Fibroblast of skin of abdomen (primary cell): ENCODE results near the gene LYSMD2. TPM values are rescaled to one million over a fixed set of nuclear protein-coding genes. Genes with fewer than 3 reads are reported as not detected.
"Not testable (repeated sequence)": the region's sequence is repeated elsewhere in the genome, so short reads cannot be mapped to it uniquely, and the experiment has no call there.

ENCODE experiments used
- DNase-seq: peaks from one replicate; pipeline ENCODE4 v3.0.0-alpha.2; 2013
- polyA plus RNA-seq, 2 experiments: library from polyadenylated mRNA; unstranded; fragments of 120-200 nt; gene quantifications; one replicate each; pipeline ENCODE4 v1.2.1, GENCODE V29; 2013; ENCODE audit not compliant: insufficient read length in 2 of 2

The LYSMD2 gene, protein sequence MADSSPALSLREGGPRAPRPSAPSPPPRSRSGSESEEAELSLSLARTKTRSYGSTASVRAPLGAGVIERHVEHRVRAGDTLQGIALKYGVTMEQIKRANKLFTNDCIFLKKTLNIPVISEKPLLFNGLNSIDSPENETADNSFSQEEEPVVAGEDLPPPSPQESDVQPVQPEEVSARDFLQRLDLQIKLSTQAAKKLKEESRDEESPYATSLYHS
- polyA plus RNA-seq (2013, experiment 1 of 2; ENCODE audit: insufficient read length) = 5.1 TPM
- 6.2 TPM for polyA plus RNA-seq (2013, experiment 2 of 2; ENCODE audit: insufficient read length)

DNA sequence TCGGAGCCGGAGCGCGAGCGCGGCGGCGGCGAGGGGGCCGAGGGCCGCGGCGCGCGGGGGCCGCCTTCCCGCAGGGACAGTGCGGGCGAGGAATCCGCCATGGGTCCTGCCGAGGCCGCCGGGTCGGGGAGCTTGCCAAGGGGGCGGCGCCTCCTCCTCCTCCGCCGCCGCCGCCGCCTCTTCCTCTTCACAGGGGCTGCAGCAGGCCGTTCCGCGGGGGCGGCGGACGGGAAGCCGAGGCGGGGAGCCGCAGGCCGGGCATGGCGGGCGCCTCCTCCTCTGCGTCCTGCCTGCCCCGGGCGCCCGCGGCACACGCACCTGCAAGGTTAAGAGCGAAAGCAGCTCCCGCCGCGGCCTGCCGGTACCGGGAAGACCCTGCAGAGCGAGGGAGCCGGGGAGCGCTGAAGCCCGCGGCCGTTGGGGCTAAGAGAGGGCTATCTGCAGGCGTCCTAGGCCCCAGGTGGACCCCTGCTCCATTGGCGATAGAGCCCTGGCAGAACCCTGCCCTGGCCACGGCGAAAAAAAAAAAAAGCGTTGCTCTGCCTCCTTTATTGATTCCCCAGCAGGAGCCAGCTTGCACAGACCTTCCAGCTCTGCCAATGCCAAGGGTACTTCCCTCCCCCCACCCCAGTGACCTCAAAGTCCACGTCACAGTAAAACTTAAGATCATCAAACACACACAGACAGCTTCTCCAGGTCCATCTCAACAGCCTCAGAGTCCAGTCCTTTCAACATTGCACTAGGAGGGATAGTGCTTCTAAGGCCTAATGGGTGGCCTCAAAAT is at the start of gene LYSMD2:
LYSMD2 (minus strand) TSS at position 134 of the 784 bp plus-strand sequence; CDS start at position 101, 33 bp downstream.
- peak; percentile 66 for DNase-seq

DNA sequence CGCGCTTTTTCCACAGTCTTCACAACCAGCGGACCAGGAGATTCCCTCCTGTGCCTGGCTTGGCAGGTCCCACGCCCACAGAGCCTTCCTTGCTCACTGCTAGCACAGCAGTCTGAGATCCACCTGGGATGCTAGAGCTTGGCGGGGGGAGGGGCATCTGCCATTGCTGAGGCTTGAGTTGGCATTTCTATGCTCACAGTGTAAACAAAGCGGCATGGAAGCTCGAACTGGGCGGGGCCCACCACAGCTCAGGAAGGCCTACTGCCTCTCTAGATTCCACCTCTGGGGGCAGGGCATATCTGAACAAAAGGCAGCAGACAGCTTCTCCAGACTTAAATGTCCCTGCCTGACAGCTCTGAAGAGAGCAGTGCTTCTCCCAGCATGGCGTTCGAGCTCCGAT is 49.7 kb upstream of the LYSMD2 start:
- DNase-seq = not testable (repeated sequence)

DNA sequence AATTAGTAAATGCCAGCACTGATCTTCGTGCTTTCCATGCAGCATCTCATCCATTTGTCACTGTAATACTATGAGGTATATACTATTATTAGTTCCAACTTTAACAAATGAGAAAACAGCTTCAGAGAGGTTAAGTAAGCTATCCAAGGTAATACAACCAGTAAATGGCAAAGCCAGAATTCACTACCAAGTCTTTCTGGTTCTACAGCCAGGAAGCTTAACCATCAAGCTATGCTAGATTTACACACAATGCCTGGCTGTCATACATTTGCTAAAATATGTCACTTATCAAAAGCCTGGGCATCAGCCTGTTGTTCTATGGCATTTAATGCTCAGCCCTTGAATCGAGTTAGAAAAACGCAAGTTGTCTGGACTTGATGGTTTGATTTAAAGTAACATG is 46.5 kb upstream of the LYSMD2 start:
- no peak for DNase-seq

DNA sequence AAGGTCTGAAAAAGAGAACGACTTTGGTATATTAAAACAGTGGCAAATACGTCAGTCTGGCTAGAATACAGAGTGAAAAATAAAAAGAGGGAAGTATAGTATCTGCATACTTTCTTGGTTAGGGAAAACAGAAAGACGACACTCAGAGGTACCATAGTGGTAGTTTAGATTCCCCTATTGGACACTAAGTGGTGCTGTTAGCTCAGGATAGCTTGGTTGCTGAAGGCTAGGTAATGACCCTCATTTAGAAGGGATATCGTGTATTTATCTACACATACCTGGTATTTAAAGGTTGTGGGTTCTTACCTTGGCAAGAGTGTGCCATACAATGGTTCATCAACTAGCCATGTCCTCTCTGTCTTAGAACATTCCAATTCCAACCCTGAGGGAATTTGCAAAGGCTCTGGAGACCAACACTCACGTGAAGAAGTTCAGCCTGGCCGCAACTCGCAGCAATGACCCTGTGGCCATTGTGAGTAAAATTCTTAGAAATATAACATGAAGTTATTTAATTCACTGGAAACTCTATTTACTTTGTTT is 45.0 kb upstream of the LYSMD2 start:
- DNase-seq = no peak

DNA sequence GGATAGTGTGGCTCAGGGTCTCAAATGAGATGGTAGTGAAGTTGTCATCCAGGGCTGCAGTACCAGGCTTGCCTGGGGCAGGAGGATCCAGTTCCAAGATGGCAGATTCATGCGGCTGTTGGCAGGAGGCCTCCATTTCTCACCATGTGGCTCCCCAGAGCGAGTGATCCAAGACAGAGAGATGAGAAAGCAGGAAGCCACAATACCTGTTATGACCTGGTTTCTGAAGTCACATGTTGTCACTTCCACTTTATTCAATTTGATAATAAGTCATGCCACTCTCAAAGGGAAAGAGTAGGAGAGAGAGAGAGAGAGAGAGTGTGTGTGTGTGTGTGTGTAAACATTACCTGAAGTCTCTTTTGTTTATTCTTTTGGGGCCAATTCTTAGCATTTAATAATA is 44.1 kb upstream of the LYSMD2 start:
- no peak for DNase-seq

DNA sequence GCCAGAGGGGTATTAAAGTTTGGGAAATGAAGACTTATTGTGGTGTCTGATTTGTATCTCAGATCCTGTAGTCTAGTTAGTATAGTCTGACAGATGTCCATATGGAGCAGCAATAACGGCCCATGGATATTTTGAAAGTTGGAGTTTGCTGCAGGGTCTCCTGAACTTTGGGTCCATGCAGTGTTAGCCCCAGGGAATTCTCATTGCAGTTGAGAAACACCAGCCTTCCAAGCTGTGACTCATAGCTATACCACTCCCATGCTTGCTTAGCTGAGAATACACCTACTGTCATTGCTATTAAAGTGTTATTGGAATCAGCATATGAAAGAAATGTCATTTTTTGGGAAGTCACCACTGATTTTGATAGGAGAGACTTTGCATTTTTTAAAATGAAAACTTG is 43.2 kb upstream of the LYSMD2 start:
- no peak for DNase-seq

DNA sequence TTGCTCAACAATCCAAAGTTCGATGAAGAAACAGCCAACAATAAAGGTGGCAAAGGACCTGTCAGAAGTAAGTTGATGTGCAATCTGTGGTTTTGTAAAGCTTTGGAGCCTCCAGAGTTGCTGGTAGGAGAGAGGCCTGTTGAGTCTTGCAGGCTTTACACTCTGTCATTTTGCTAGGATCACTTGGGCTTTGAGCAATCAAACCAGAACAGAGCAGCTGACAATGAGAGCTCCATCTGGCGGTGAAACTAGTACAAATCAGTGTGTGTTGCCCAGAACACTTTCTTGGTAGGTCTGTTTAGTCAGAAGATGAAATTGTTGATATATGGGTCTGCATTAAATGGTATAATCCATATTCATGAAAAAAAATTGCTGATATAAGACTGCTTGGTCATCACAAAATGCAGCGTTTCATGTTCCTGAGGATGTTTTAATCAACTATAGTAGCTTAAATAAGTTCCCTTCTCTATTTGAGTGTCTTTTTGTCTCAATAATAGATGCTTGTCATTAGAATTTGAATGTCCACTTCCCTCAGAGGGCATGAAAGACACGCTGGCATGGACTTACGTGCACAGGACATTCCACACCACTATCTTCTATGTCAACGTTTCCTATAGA is 39.6 kb upstream of the LYSMD2 start:
- peak; percentile 68 for DNase-seq

DNA sequence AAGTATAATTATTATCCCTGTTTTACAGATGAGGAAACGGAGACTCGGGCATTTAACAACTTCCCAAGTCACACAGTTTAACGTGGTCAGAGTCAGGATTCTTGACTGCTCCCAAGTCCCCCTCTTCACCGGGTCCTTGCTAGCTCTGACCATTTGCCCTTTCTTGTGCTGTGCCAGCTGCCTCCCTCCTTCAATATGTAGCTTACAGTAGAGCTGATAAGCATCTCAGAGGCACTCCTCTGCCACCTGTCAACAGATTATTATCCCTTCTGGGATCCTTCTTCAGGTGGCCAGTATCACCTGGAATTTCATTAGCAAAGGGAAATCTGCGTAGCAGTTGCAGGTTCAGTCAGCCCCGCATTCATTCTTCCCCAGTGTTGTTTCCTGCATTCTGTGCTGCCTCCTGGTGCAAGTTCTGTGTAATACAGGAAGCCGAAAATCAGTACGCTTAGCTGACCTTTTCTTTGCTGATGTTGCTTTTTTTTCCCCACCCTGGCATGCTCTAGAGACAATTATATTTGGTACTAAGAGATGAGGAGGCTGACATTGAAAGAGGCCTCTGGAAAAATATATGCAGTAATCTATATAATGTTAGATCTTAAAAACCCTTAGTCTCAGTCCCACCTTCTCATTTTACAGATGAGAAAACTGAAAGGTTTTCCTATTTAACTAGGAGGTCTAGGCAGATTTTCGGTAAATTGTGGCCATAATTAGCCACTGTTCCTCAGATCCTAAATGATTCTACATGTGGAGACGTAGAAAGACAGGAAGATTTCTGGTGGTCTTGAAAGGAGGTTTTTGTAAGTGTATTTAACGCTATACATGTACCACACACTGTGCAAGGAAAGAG is 38.7 kb upstream of the LYSMD2 start:
- no peak for DNase-seq

DNA sequence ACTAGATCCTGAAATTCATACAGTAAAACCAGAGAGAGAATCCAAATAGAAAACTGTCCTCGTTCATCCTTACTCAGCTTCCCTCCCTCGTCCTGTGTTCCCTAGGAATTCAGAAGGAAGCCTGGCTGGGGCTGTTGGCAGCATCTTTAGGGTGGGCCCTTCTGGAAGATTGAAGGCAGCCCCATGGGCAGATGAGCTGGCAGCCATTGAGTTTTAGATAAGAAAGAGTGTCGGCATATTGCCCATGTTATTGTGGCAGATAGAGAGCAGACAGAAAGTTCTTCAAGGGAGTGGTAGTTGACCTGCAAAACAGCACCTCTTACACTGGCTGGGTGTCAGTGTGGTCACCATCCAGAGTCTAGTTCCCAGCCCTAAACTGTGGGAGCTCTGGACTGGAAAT is 37.5 kb upstream of the LYSMD2 start:
- no peak for DNase-seq

DNA sequence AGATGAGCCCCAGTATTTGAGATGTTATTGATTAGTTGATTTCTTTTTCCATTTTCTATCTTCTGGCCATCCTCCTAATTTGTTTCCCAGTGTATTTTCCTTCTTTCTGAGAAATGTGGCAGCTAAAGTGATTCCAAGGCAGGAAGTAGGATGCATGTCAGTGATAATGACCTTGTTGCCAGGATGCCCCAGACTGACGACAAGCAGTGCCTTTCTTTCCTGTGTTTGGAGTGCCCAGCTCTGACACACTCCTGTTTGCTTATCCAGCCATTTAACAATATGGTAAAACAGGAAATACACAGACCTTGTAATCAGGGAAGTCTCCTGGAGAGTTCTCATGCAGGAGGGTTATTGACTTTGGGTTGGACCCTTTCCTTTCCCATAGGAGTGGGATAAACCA is 34.3 kb upstream of the LYSMD2 start:
- DNase-seq = no peak

DNA sequence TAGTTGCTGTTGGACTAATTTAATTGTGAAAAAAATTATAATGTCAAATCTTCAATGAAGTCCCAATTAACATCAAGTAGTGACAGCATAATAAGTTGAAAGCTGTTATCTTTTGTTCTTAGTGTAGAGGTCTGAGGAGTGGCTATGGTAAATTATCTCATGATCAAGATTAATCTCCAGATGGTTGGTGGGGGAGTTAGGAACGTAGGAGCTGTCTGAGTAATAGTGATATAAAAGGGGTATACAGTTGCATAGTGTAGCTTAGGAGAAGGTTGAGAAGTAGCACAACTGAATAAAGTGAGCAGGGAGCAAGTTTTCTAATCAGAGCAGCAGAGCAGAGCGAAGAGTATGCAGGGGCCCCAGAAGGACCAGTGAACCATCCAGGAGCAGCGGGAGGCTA is 33.4 kb upstream of the LYSMD2 start:
- DNase-seq = no peak

DNA sequence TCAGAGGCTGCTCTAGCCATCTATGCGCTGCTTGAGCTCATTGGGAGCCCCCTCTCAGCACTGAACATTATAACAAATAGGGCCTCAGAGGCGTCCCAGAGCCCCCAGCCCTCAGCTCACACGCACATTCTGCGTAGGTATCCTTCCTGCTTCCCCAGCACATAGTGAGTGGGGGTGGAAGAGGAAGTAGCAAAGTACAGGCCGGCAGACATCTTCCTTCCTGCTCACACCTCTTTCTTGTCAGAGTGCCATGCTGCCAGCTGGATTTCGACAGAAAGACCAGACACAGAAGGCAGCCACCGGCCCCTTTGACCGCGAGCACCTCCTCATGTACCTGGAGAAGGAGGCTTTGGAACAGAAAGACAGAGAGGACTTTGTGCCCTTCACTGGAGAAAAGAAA is 30.6 kb upstream of the LYSMD2 start:
- DNase-seq = no peak

DNA sequence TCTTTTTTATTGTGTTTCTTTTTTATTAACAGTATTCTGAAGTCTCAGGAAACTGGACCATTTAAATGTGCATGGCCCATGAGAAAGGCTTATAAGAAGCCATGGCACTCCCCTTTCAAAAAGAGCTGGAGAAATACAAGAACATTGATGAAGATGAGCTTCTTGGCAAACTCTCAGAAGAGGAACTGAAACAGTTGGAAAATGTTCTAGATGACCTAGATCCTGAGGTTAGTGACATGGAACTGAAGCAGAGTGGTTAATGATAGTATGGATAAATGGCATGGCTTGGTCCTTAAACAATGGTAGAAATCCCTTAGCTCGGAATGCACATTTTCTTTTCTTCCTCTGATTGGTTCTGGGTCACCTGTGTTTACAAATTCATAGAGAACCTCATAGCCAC is 28.9 kb upstream of the LYSMD2 start:
- no peak for DNase-seq

DNA sequence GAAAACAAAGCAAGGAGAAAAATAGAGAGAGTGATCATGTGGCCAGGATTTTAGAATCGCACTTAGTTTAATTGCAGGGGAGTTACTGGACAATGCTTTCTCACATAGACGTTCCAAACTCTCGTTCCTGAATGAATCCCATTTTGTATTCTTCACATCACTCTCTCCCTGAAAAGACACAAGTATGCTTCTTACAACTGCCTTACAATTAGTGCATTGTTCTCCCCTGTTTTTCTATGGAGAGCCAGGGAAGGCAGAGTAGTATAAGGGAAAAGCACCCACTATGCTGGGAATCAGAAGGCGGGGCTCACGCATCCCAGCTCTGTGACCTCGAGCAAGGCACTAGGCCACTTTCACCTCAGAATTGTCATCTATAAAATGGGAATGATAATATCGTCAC is 28.3 kb upstream of the LYSMD2 start:
- DNase-seq = no peak

DNA sequence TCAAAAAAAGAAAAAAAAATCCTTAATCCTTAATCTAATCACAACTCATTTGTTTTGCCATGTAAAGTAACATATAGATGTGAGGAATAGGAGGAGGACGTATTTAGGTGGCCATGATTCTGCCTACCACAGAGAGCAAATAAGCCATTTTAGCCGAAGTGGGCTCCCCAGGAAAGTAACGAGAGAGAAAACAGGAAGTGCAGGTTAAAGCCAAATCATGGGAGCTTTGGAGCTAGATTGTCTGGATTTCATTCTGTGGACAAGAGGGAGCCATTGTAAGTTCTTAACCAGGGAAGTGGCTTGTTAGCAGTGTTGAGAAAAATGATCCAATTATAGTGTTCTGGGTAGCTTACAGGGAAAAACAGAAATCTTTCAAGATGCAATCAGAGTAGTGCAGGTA is 23.4 kb upstream of the LYSMD2 start:
- DNase-seq = no peak

DNA sequence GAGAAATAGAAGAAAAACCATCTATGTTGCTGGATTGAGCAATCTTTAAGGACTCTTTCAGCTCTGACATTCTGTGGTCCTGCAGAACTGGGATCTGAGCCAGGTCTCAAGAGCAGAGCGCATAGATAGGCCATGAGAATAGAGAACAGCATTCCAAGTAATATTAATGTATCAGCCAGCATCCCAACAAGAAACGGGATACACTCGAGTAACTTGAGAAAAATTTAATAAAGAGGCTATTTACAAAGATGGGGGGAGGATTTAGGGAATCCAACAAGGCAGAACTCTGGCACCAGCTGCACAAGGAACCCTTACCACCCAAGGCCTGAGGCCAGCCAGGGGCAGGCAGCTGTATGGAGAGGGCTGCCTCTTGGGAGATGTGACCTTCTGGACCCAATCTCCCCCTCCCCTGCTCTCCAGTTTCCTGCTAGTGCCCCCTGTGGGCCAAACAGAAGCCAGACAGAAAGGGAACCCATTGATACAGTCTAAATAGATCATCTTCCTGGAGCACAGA is 22.2 kb upstream of the LYSMD2 start:
- peak; percentile 98 for DNase-seq

DNA sequence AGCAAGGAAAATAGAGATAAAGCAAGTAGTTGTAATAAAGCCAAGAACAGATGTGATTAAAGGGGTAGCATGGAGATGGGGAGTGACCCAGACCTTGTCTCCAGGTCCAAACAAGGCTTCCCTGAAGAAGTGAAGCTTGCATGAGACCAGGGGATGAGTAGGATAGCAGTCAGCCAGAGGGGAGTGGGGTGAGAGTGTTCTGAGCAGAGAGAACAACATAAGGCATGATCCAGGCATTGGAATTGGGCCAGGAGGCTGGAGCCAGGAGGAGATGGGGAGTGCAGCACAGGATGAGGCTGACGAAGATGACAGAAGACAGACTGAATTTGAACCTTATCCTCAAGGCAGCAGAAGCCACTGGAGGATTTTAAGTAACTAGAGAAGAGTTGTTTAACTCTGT is 21.2 kb upstream of the LYSMD2 start:
- peak; percentile 86 for DNase-seq

DNA sequence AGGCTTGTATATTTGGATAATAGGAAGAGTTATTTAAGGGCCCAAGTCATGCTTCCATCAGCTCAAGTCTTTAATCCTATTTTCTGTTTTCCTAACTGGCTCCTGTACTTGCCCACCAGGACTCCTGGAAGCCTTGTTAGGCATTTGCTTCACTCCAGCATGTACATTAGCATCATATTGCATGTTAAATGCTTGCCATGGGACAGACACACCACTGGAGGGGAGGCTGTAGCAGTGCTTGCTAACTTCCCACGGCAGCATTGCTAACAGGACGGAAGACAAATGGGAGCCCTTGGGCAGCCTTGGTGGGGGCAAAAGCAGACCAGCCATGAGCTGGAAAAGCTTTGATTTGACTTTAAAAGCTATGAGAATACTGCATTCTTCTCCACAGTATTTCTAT is 20.0 kb upstream of the LYSMD2 start:
- DNase-seq = no peak

DNA sequence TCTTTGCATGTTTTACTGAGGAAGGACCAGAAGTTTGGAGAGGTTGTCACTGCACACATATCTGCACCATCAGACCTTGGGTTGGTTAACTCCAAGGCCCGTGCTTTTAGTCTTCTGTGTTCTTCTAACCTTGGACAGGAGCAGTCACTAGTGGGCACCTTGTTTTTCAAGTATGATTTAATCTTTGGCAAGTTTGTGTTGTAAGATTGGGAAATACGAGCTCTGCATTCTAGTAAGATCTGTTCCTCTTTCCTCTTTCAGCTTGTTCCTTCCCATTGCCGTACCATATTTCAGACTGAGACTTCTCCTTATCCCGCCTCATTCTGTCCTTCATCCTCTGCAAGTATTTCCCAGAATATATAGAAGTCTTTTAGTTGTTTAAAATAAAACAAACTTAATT is 19.0 kb upstream of the LYSMD2 start:
- DNase-seq = no peak

DNA sequence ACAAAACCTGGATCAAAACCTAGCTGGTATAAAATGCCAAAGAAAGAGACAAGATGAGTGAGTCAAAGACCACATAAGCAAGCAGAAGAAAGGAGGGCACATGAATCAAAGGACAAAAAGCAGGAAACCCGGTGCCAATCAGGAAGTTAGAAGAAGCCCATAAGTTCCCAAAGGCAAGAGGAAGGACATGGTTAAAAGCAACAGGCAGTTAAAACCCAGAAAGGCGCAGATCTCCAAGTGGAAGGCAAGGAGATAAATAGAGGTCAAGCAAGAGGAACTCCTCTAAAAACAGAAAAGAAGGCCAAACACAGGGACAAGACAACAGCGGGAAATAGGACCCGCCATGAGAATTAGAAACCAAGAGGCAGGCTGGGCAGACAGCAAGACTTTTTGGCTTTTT is 18.3 kb upstream of the LYSMD2 start:
- no peak for DNase-seq

DNA sequence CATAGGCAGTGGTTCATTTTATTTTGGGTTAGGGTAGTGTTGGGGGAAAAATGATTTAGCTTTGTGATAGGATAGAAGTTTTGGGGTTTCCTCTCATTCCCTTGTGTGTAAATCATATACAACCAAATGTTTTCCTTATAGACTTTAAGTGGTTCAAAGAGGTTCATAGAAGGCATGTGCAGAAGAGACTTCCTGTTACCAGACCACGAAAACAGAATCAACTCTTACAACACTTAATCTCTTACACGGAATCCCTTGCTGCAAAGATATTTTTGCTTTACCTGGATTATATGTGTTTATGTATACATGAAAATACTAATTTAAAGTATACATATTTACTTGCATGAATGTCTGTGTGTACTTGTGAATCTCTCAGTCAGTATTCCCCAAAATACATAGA is 16.8 kb upstream of the LYSMD2 start:
- no peak for DNase-seq

DNA sequence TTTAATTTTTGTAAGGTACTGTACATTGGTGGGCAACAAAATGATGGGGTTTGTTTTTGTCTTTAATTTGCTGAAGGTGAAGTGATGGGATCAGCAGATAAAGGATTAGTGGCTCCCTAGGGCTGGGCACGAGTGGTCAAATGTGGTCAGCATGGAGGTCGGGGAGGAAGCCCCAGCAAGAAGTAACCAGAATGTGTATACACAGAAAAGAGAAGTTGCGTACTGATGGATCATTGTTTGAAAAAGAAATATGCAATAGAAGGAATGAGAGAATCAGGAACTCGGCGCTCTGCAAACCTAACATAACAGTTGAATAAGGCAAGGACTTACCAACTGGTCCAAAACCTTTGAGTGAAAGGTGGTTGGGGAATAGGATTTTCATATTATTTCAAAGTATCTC is 15.4 kb upstream of the LYSMD2 start:
- no peak for DNase-seq
